Measurements from ENCODE around the gene MB.

DNA sequence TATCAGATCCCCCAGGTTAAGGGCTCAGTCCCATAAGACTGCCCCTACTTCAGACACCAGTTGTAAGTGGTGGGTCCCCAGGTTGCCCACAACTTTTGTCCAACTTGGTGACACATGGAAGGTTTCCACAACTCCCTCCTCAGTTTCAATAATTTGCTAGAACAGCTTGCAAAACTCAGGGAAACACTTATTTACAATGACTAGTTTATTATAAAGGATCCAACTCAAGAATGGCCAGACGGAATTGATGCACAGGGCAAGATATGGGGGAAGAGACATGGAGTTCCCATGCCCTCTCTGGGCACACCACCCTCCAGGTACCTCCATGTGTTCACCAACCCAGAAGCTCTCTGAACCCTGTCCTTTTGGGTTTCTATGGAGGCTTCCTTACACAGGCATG lies 36.7 kb upstream of the MB start:
- TF ChIP-seq EZH2 (IDR thresholded peaks at IDR 0.05) (no peak), POLR2AphosphoS5 (IDR thresholded peaks at IDR 0.05; ENCODE audit: borderline replicate concordance, low read depth, low read length) (no peak), FOXP2 (optimal IDR thresholded peaks at IDR 0.05; ENCODE audit: control extremely low read depth, extremely low read length, insufficient read depth) (no peak)

Measured in SK-N-MC (cell line).